OCI-LY7 (cell line): ENCODE results near the gene CAPZA2. TPM values are rescaled to one million over a fixed set of nuclear protein-coding genes. Genes with fewer than 3 reads are reported as not detected.
"Not testable (repeated sequence)": the region's sequence is repeated elsewhere in the genome, so short reads cannot be mapped to it uniquely, and the experiment has no call there.

Experiments used
- BruUV-seq: library from RNA; stranded (reverse); fragments of 400-500 nt; replicated peaks from 2 replicates; lab custom pipeline; 2021; lab: Mats Ljungman, UMichigan
- CTCF ChIA-PET: fragments of 300-600 bp; sonication (Branson Sonifier 250); formaldehyde crosslinking; loops from one replicate; lab custom pipeline; 2022; ENCODE audit warnings: antibody characterized with exemption; ENCODE audit not compliant: unreplicated experiment; lab: Charles Lee
- POLR2A ChIA-PET: fragments of 300-600 bp; sonication (Branson Sonifier 250); formaldehyde crosslinking; loops from one replicate; lab custom pipeline; 2022; ENCODE audit warnings: antibody characterized with exemption; lab: Charles Lee
- DNase-seq: peaks from one replicate; pipeline ENCODE4 v3.0.0-alpha.2; 2015; ENCODE audit warnings: low spot score
- H2AFZ ChIP-seq: fragments of 200-600 bp; sonication (generic), shearing (Covaris generic); 2 replicates; pipeline ENCODE4 v1.6.1; 2014; ENCODE audit warnings: mild to moderate bottlenecking, antibody characterized with exemption, low read length, moderate library complexity
- H3K27ac ChIP-seq: fragments of 200-600 bp; sonication (generic); 2 replicates; pipeline ENCODE4 v1.5.1; 2014; ENCODE audit warnings: mixed run types, low read depth, mild to moderate bottlenecking, moderate library complexity, low read length, inconsistent platforms; ENCODE audit not compliant: poor library complexity, severe bottlenecking
- H3K36me3 ChIP-seq: fragments of 200-600 bp; sonication (generic); 2 replicates; pipeline ENCODE4 v1.6.1; 2014; ENCODE audit warnings: mild to moderate bottlenecking, antibody characterized with exemption, low read length, moderate library complexity, mixed read lengths; ENCODE audit not compliant: insufficient read depth
- H3K4me1 ChIP-seq: fragments of 200-600 bp; sonication (generic); 2 replicates; pipeline ENCODE4 v1.5.1; 2014; ENCODE audit warnings: mild to moderate bottlenecking, low read length; ENCODE audit not compliant: insufficient read depth, poor library complexity, severe bottlenecking
- H3K4me2 ChIP-seq: fragments of 200-600 bp; sonication (generic); 2 replicates; pipeline ENCODE4 v1.6.1; 2014; ENCODE audit warnings: mild to moderate bottlenecking, low read length
- H3K4me3 ChIP-seq: fragments of 200-600 bp; sonication (generic); 2 replicates; pipeline ENCODE4 v1.5.1; 2014; ENCODE audit warnings: mild to moderate bottlenecking, low read depth, low read length; ENCODE audit not compliant: poor library complexity, severe bottlenecking
- H3K79me2 ChIP-seq: fragments of 200-600 bp; sonication (generic); 2 replicates; pipeline ENCODE4 v1.6.1; 2016; ENCODE audit warnings: low read depth, mild to moderate bottlenecking, low read length, moderate library complexity, mixed read lengths; ENCODE audit not compliant: insufficient read depth
- H3K9me2 ChIP-seq: fragments of 200-600 bp; sonication (generic); 2 replicates; pipeline ENCODE4 v1.6.1; 2016; ENCODE audit warnings: mild to moderate bottlenecking, low read length, mixed read lengths; ENCODE audit not compliant: insufficient read depth
- H3K9me3 ChIP-seq: fragments of 200-600 bp; sonication (generic); 2 replicates; pipeline ENCODE4 v1.6.1; 2014; ENCODE audit warnings: mild to moderate bottlenecking, mixed run types, low read length, mixed read lengths
- H4K20me1 ChIP-seq: fragments of 200-600 bp; sonication (generic); 2 replicates; pipeline ENCODE4 v1.6.1; 2014; ENCODE audit warnings: mild to moderate bottlenecking, antibody characterized with exemption, low read length, moderate library complexity, mixed read lengths; ENCODE audit not compliant: insufficient read depth
- EZH2phosphoT487 ChIP-seq: fragments of 200-600 bp; sonication (generic); IDR thresholded peaks from 2 replicates; pipeline ENCODE4 v1.6.1; 2018; ENCODE audit warnings: low read depth, borderline replicate concordance, mild to moderate bottlenecking, mixed run types, antibody characterized with exemption, low read length, moderate library complexity, mixed read lengths
- intact Hi-C: fragments of 100-400 bp; cut with micrococcal nuclease; formaldehyde crosslinking; loops from one replicate; pipeline ENCODE4 v1.10.0; 2022; ENCODE audit not compliant: unreplicated experiment
- total RNA-seq, 2 experiments: library from RNA; depleted of rRNA in 1 of 2; stranded (reverse); fragments of >200 nt in 1 of 2; shearing (Covaris generic) in 1 of 2; gene quantifications; 2 replicates each; pipeline ENCODE4 v1.2.3, GENCODE V29; 2014 to 2022
- TF ChIP-seq, protein P1 (sequence below): fragments of 200-600 bp; sonication (generic); conservative IDR thresholded peaks from 2 replicates; pipeline ENCODE4 v1.5.1; 2014; ENCODE audit warnings: mild to moderate bottlenecking, antibody characterized with exemption, low read length, moderate library complexity, mixed read lengths

CAPZA2 gene
- total RNA-seq, 2 experiments from 2014 or later, result 53.3 to 103 TPM

DNA sequence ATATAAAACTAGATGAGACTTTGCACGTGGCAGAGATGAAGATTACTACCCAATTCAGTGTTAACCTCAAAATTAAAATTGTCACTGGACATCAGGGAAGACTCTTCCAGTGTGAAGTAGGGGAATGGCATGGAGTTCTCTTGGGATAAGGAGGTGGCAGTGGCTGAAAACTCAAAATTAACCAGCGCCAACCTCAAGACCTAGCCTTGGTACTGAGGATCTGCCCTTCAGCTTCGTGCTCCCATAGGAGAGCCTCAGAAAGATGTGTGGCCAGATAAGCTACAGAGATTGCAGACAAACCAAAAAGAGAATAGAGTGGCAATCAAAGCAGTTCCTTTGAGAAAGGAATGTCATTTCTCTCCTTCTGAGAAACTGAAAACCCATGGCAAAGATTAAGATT lies 47.3 kb upstream of the CAPZA2 start:
- intact Hi-C loops, result no loop called here
- DNase-seq, result no peak
- H3K36me3 ChIP-seq, result no peaks in the 10 kb centered on the region
- no peaks in the 10 kb centered on the region for H3K79me2 ChIP-seq
- no peak overlapping the region for H2AFZ ChIP-seq
- H3K9me3 ChIP-seq, result no peaks in the 10 kb centered on the region
- H4K20me1 ChIP-seq, result no peaks in the 10 kb centered on the region
- no TSS peak for BruUV-seq
- TF ChIP-seq, protein P1, sequence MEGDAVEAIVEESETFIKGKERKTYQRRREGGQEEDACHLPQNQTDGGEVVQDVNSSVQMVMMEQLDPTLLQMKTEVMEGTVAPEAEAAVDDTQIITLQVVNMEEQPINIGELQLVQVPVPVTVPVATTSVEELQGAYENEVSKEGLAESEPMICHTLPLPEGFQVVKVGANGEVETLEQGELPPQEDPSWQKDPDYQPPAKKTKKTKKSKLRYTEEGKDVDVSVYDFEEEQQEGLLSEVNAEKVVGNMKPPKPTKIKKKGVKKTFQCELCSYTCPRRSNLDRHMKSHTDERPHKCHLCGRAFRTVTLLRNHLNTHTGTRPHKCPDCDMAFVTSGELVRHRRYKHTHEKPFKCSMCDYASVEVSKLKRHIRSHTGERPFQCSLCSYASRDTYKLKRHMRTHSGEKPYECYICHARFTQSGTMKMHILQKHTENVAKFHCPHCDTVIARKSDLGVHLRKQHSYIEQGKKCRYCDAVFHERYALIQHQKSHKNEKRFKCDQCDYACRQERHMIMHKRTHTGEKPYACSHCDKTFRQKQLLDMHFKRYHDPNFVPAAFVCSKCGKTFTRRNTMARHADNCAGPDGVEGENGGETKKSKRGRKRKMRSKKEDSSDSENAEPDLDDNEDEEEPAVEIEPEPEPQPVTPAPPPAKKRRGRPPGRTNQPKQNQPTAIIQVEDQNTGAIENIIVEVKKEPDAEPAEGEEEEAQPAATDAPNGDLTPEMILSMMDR, result no peak
- TF ChIP-seq EZH2phosphoT487, result no peak
- ChIA-PET POLR2A (interaction anchor here (1.2 kb wide), 1 partner anchor 83 kb away, joined by 3 read pairs; no protein-coding TSS in a partner anchor), CTCF (no interaction called here)
- H3K4me2 ChIP-seq, result no peak overlapping the region
- H3K4me1 ChIP-seq, result no peaks in the 10 kb centered on the region
- H3K4me3 ChIP-seq, result no peak overlapping the region
- H3K27ac ChIP-seq, result no peak overlapping the region
- no peaks in the 10 kb centered on the region for H3K9me2 ChIP-seq

DNA sequence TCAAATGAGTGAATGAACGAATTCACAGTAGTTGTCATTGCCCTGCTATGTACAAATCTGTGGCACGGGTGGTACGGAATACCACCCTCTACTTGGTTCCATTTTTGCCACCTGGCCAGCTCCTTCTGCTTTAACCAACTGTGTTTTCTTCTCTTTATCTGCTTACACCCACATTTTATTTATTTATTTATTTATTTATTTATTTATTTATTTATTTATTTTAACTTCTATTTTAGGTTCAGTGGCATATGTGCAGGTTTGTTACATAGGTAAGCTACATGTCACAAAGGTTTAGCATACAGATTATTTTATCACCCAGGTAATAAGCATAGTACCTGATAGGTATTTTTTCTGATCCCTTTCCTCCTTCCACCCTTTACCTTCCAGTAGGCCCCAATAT lies 42.2 kb upstream of the CAPZA2 start:
- H3K27ac ChIP-seq, result no peak overlapping the region
- intact Hi-C loops, result no loop called here
- no peak overlapping the region for H3K4me2 ChIP-seq
- ChIA-PET POLR2A (interaction anchor here (0.7 kb wide), 1 partner anchor 13 kb away, joined by 3 read pairs; no protein-coding TSS in a partner anchor), CTCF (no interaction called here)
- no peak for DNase-seq
- H4K20me1 ChIP-seq, result no peaks in the 10 kb centered on the region
- no TSS peak for BruUV-seq
- no peak for TF ChIP-seq EZH2phosphoT487
- TF ChIP-seq, protein P1, result no peak
- H3K4me3 ChIP-seq, result no peak overlapping the region
- no peaks in the 10 kb centered on the region for H3K4me1 ChIP-seq
- H3K9me2 ChIP-seq, result no peaks in the 10 kb centered on the region
- H3K36me3 ChIP-seq, result no peaks in the 10 kb centered on the region
- no peaks in the 10 kb centered on the region for H3K79me2 ChIP-seq
- no peak overlapping the region for H2AFZ ChIP-seq
- no peaks in the 10 kb centered on the region for H3K9me3 ChIP-seq

DNA sequence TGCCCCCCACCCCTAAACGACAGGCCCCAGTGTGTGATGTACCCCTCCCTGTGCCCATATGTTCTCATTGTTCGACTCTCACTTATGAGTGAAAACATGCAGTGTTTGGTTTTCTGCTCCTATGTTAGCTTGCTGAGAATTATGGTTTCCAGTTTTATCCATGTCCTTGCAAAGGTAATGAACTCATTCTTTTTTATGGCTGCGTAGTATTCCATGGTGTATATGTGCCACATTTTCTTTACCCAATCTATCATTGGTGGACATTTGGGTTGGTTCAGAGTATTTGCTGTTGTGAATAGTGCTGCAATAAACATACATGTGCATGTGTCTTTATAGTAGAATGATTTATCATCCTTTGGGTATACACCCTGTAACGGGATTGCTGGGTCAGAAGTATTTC lies 40.7 kb upstream of the CAPZA2 start:
- BruUV-seq, DNase-seq, POLR2A ChIA-PET, H3K27ac ChIP-seq, H3K4me3 ChIP-seq, intact Hi-C loops, H2AFZ ChIP-seq, CTCF ChIA-PET, H3K79me2 ChIP-seq, H3K9me3 ChIP-seq, H3K36me3 ChIP-seq, H3K4me2 ChIP-seq, H3K9me2 ChIP-seq, H3K4me1 ChIP-seq, H4K20me1 ChIP-seq: not testable (repeated sequence)
